ENCODE measurements around the gene STX8.

STX8 gene

GRCh38 chr17:9478889-9479288, 96.7 kb downstream of the STX8 start:
- no peak for ATAC-seq

GRCh38 chr17:9475101-9475658, 100.4 kb downstream of the STX8 start:
- no peak for ATAC-seq
- TF ChIP-seq ZNF70 (CRISPR knock-in tag; IDR thresholded peaks at IDR 0.05) (no peak), POU6F1 (CRISPR knock-in tag; IDR thresholded peaks at IDR 0.05; ENCODE audit: borderline replicate concordance, low read depth) (no peak), ISL1 (CRISPR knock-in tag; IDR thresholded peaks at IDR 0.05) (no peak), OSR1 (CRISPR knock-in tag; IDR thresholded peaks at IDR 0.05) (no peak), ZFP30 (CRISPR knock-in tag; IDR thresholded peaks at IDR 0.05) (no peak), PATZ1 (CRISPR knock-in tag; IDR thresholded peaks at IDR 0.05; ENCODE audit: borderline replicate concordance) (no peak), CREB5 (CRISPR knock-in tag; IDR thresholded peaks at IDR 0.05; ENCODE audit: low read depth) (no peak), ZC3H10 (CRISPR knock-in tag; IDR thresholded peaks at IDR 0.05) (no peak), RARB (CRISPR knock-in tag; IDR thresholded peaks at IDR 0.05) (no peak), PPARA (CRISPR knock-in tag; IDR thresholded peaks at IDR 0.05; ENCODE audit: borderline replicate concordance) (no peak), CSDC2 (CRISPR knock-in tag; IDR thresholded peaks at IDR 0.05) (no peak), ARNTL (CRISPR knock-in tag; IDR thresholded peaks at IDR 0.05; ENCODE audit: borderline replicate concordance, low read depth) (no peak), CSRNP3 (CRISPR knock-in tag; IDR thresholded peaks at IDR 0.05) (no peak), ZFP3 (CRISPR knock-in tag; IDR thresholded peaks at IDR 0.05) (no peak), ESRRG (CRISPR knock-in tag; IDR thresholded peaks at IDR 0.05) (no peak), SNAI2 (CRISPR knock-in tag; IDR thresholded peaks at IDR 0.05) (no peak), TOX (CRISPR knock-in tag; IDR thresholded peaks at IDR 0.05; ENCODE audit: borderline replicate concordance) (no peak)

More at GRCh38 chr17:9478889-9479288, 96.7 kb downstream of the STX8 start:
- TF ChIP-seq POU6F1 (CRISPR knock-in tag; IDR thresholded peaks at IDR 0.05; ENCODE audit: borderline replicate concordance, low read depth) (no peak), RARB (CRISPR knock-in tag; IDR thresholded peaks at IDR 0.05) (no peak), TSHZ2 (CRISPR knock-in tag; IDR thresholded peaks at IDR 0.05) (no peak), ZFP30 (CRISPR knock-in tag; IDR thresholded peaks at IDR 0.05) (no peak), ZC3H10 (CRISPR knock-in tag; IDR thresholded peaks at IDR 0.05) (no peak), ARNTL (CRISPR knock-in tag; IDR thresholded peaks at IDR 0.05; ENCODE audit: borderline replicate concordance, low read depth) (no peak), BACH2 (CRISPR knock-in tag; IDR thresholded peaks at IDR 0.05; ENCODE audit: borderline replicate concordance) (no peak), ZFP3 (CRISPR knock-in tag; IDR thresholded peaks at IDR 0.05) (no peak), CSDC2 (CRISPR knock-in tag; IDR thresholded peaks at IDR 0.05) (no peak), PPARA (CRISPR knock-in tag; IDR thresholded peaks at IDR 0.05; ENCODE audit: borderline replicate concordance) (no peak), TCF4 (CRISPR knock-in tag; IDR thresholded peaks at IDR 0.05; ENCODE audit: borderline replicate concordance) (no peak)
